ENCODE measurements around the gene RNH1.

- TF ChIP-seq CTCF (IDR thresholded peaks at IDR 0.05 in 4 of 5, conservative IDR thresholded peaks at IDR 0.05 in 1 of 5) (no peak), POLR2A (IDR thresholded peaks at IDR 0.05) (no peak)
Observed at GRCh38 chr11:474914-475506, 32.0 kb downstream of the RNH1 start.
